Ascending aorta (tissue), 2 donors: ENCODE results near the gene PSMD6. TPM values are rescaled to one million over a fixed set of nuclear protein-coding genes. Genes with fewer than 3 reads are reported as not detected.

Experiments
- DNase-seq, 2 donors: peaks; one replicate each; pipeline ENCODE4 v3.0.0-alpha.2; 2019; ENCODE audit warnings: low spot score in 2 of 2
- H3K27ac ChIP-seq, 2 donors: fragments of 200-600 bp; sonication (generic); one replicate each; pipeline ENCODE4 v1.5.1; 2016 to 2017; ENCODE audit warnings: mild to moderate bottlenecking in 1 of 2
- H3K27me3 ChIP-seq: fragments of 200-600 bp; sonication (generic); one replicate; pipeline ENCODE4 v1.5.1; 2017
- H3K36me3 ChIP-seq, 2 donors: fragments of 200-600 bp; sonication (generic); one replicate each; pipeline ENCODE4 v1.5.1; 2016
- H3K4me1 ChIP-seq, 2 donors: fragments of 200-600 bp; sonication (generic); one replicate each; pipeline ENCODE4 v1.5.1; 2016 to 2017; ENCODE audit warnings: mild to moderate bottlenecking in 1 of 2
- H3K4me3 ChIP-seq, 2 donors: fragments of 200-600 bp; sonication (generic); one replicate each; pipeline ENCODE4 v1.5.1; 2016 to 2017; ENCODE audit warnings: mild to moderate bottlenecking in 1 of 2
- H3K9me3 ChIP-seq, 2 donors: fragments of 200-600 bp; sonication (generic); one replicate each; pipeline ENCODE4 v1.5.1; 2016
- intact Hi-C: fragments of 100-400 bp; cut with DNase I; formaldehyde crosslinking; loops from one replicate; pipeline ENCODE4 v1.15.1; 2023
- total RNA-seq: library from RNA; depleted of rRNA; stranded (reverse); fragments of >200 nt; gene quantifications from one replicate; pipeline ENCODE4 v1.1.0, GENCODE V29; 2016
- TF ChIP-seq, protein P1 (sequence below), 3 experiments: fragments of 200-600 bp in 2 of 3; fragments of 450-650 bp in 1 of 3; sonication (generic) in 2 of 3; IDR thresholded peaks; one replicate each; pipeline ENCODE4 v1.5.1; 2016 to 2019; ENCODE audit warnings: antibody characterized with exemption in 3 of 3, mild to moderate bottlenecking in 1 of 3, moderate library complexity in 1 of 3

Gene PSMD6
- total RNA-seq, 1 donor from 2014 or later, result 49.2 TPM

DNA sequence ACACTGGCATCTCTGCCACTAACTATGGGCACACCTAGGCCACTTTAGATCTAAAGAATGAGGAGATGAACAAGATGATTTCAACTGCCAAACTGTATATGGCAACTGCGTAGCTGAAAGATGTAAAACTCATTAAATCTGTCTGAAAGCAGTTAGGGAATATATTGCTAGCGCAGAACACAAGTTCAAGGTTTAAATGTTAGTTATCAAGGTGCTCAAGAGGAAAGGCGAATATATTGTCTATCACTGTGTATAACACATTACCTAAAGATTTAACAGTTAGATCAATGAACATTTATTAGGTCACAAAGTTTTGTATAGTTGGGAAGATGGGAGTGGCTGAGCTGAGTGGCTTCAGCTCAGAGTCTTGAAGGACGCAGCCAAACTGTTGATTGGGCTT, 33.9 kb upstream of the PSMD6 start:
- H3K36me3 ChIP-seq, result no peaks in the 10 kb centered on the region
- H3K27ac ChIP-seq, result no peak overlapping the region
- H3K4me1 ChIP-seq, result no peaks in the 10 kb centered on the region
- intact Hi-C loops, result no loop called here
- H3K9me3 ChIP-seq, result no peaks in the 10 kb centered on the region
- no peak overlapping the region for H3K4me3 ChIP-seq
- TF ChIP-seq, protein P1, sequence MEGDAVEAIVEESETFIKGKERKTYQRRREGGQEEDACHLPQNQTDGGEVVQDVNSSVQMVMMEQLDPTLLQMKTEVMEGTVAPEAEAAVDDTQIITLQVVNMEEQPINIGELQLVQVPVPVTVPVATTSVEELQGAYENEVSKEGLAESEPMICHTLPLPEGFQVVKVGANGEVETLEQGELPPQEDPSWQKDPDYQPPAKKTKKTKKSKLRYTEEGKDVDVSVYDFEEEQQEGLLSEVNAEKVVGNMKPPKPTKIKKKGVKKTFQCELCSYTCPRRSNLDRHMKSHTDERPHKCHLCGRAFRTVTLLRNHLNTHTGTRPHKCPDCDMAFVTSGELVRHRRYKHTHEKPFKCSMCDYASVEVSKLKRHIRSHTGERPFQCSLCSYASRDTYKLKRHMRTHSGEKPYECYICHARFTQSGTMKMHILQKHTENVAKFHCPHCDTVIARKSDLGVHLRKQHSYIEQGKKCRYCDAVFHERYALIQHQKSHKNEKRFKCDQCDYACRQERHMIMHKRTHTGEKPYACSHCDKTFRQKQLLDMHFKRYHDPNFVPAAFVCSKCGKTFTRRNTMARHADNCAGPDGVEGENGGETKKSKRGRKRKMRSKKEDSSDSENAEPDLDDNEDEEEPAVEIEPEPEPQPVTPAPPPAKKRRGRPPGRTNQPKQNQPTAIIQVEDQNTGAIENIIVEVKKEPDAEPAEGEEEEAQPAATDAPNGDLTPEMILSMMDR (IDR thresholded peaks at IDR 0.05), result no peak
- DNase-seq, result no peak
- H3K27me3 ChIP-seq, result no peaks in the 10 kb centered on the region

DNA sequence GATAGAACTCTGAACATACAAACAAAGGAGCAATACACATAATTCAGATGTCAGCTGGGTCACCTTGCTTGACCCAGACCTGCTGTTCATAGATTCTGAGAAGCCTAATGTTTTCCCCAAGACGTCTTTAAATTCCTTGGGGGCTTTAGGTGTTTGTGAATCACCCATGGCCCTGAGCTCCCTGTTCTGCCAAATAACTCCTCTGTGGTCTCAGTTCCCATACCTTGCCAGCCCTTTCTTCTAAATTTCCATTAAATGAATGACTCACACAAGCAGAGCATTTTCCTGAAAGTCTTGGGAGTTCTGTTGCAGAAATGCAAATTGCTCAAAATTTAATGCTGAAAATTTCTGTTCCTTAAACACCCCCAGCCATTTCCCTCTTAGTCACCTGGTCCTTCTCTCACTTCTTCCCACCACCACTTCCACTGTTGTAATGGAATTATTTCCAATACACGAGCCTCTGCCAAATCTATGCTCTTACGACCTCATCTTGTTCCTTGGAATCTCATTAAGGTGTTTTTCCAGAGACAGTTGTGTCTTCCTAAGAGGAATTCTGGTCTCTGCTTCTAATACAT, 33.4 kb upstream of the PSMD6 start:
- Histone ChIP-seq H3K27ac (no peak overlapping the region), H3K27me3 (no peaks in the 10 kb centered on the region)
- DNase-seq, result no peak

DNA sequence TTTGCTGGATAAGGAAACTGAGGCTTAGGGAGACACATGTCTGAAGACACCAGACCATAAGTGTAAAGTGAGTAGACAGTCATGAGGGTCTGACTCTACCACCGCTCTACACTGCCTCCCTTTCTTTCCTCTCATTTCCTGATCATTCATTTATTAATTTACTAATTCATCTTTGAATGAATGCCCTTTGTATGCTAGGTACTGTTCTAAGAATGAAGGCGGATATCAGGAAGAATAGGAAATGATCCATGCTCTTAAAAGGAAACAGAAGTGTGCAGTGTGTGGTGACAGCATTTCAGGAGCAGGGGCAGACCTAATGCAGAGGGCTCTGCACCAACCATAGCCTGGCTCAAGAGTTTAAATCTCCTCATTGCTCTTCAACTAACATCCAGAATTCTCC, 31.8 kb upstream of the PSMD6 start:
- intact Hi-C loops, result no loop called here
- TF ChIP-seq, protein P1 (IDR thresholded peaks at IDR 0.05), result no peak
- Histone ChIP-seq H3K36me3 (no peaks in the 10 kb centered on the region), H3K9me3 (no peaks in the 10 kb centered on the region), H3K4me1 (no peaks in the 10 kb centered on the region), H3K27me3 (no peaks in the 10 kb centered on the region), H3K27ac (no peak overlapping the region), H3K4me3 (no peak overlapping the region)
- no peak for DNase-seq

More for the DNA sequence above, 33.4 kb upstream of the PSMD6 start:
- Histone ChIP-seq H3K4me1 (no peaks in the 10 kb centered on the region), H3K4me3 (no peak overlapping the region), H3K36me3 (no peaks in the 10 kb centered on the region), H3K9me3 (no peaks in the 10 kb centered on the region)
- intact Hi-C loops, result no loop called here
- TF ChIP-seq, protein P1 (IDR thresholded peaks at IDR 0.05), result no peak

DNA sequence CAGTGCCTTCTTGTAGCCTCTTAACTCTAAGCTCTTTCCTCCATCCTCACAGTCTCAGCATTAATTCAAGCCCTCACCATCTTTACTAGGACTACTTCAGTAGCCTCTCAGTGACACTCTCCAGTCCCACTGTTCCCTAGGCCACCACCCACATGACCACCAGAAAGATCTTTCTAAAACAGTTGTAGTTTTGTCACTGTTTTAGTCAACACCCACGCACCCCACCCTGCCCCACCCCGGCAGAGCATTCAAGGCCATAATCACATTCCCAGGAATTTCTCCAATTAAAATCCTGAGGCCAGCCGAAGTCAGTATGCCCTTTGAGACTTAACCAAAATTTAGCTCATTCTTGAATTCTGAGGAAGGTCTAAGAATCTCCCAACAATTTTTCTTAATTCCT, 31.2 kb upstream of the PSMD6 start:
- no peak for DNase-seq
- H3K9me3 ChIP-seq, result no peaks in the 10 kb centered on the region
- no peaks in the 10 kb centered on the region for H3K36me3 ChIP-seq
- H3K4me3 ChIP-seq, result no peak overlapping the region
- no peaks in the 10 kb centered on the region for H3K4me1 ChIP-seq
- TF ChIP-seq, protein P1 (IDR thresholded peaks at IDR 0.05), result no peak
- H3K27me3 ChIP-seq, result no peaks in the 10 kb centered on the region
- intact Hi-C loops, result no loop called here
- H3K27ac ChIP-seq, result no peak overlapping the region

DNA sequence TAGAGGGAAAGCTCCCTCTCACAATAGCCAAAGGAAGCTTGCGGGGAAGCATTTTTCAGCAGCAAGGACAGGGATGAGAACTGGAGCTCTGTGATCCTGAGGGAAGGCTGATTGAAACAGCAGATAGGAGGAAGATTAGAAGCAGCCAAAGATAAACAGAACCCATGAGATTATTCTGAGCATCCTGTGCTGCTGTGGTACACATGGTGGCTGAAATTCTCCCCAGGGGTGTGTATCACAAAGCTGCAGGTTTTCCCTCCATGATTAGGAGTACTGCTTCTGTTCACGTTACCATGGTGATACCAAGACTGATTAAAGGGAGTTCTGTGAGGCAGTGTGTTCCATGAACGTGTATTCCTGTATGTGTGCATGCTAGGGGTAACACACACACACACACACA, 30.3 kb upstream of the PSMD6 start:
- Histone ChIP-seq H3K4me1 (no peaks in the 10 kb centered on the region), H3K9me3 (no peaks in the 10 kb centered on the region), H3K4me3 (no peak overlapping the region), H3K36me3 (no peaks in the 10 kb centered on the region), H3K27me3 (no peaks in the 10 kb centered on the region), H3K27ac (no peak overlapping the region)
- intact Hi-C loops, result no loop called here
- TF ChIP-seq, protein P1 (IDR thresholded peaks at IDR 0.05), result no peak
- DNase-seq, result no peak

DNA sequence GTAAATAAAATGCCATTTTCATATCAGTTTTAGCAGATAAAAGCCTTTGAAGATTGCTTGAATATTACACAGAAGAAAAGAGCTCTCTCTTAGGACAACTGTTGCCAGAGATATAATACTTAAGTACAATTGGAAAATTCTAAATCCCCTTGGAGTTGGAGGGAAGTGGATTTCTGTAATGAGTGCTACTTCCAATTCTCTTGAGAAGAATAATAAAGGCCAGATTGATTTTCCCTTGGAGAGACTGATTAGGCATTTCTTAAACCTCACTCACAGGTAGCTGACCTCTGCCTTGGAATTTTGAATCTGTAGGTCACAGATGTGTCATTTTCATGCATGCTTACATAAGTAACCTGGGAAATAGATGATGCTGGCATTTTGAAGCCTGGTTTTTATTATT, 29.8 kb upstream of the PSMD6 start:
- H3K36me3 ChIP-seq, result no peaks in the 10 kb centered on the region
- no peaks in the 10 kb centered on the region for H3K4me1 ChIP-seq
- no peak overlapping the region for H3K27ac ChIP-seq
- H3K9me3 ChIP-seq, result no peaks in the 10 kb centered on the region
- no peak overlapping the region for H3K4me3 ChIP-seq
- intact Hi-C loops, result no loop called here
- H3K27me3 ChIP-seq, result no peaks in the 10 kb centered on the region
- no peak for DNase-seq
- TF ChIP-seq, protein P1 (IDR thresholded peaks at IDR 0.05), result no peak
